K562 (cell line): Measurements from ENCODE around the gene VPS26A. TPM values are rescaled to one million over a fixed set of nuclear protein-coding genes. Genes with fewer than 3 reads are reported as not detected.

Source experiments
- ATF6 ChIP-seq: sonication (generic); formaldehyde crosslinking; IDR thresholded peaks from 2 replicates; pipeline ENCODE4 v1.4.0; 2020; ENCODE audit warnings: mild to moderate bottlenecking, missing genetic modification reagents
- BRF2 ChIP-seq: IDR thresholded peaks from 3 replicates; pipeline ENCODE4 v1.6.1; 2011; ENCODE audit warnings: borderline replicate concordance, mild to moderate bottlenecking; ENCODE audit not compliant: insufficient read length, insufficient read depth
- FUS ChIP-seq: fragments of 200-400 bp; formaldehyde crosslinking; optimal IDR thresholded peaks from 2 replicates; pipeline ENCODE3; 2017; ENCODE audit warnings: low read depth, low read length
- GTF2E2 ChIP-seq: fragments of 200-800 bp; sonication (Bioruptor generic); IDR thresholded peaks from 2 replicates; pipeline ENCODE4 v1.6.1; 2016; ENCODE audit warnings: missing genetic modification characterization, missing compliant biosample characterization
- JUND ChIP-seq, 2 experiments: IDR thresholded peaks; 2 replicates in 1 of 2; 3 replicates in 1 of 2; pipeline ENCODE4 v1.6.1; 2011; ENCODE audit warnings: borderline replicate concordance in 2 of 2, low read depth in 2 of 2, low read length in 2 of 2, improper control_type of control experiment in 1 of 2, missing biosample characterization in 1 of 2, missing genetic modification characterization in 1 of 2, missing genetic modification reagents in 1 of 2
- MAFG ChIP-seq: fragments of 450-650 bp; conservative IDR thresholded peaks from 2 replicates; pipeline ENCODE4 v1.6.1; 2016; ENCODE audit warnings: missing genetic modification characterization, missing compliant biosample characterization
- RAD51 ChIP-seq: fragments of 450-650 bp; IDR thresholded peaks from 2 replicates; pipeline ENCODE4 v1.7.1; 2016; ENCODE audit warnings: low read depth, mild to moderate bottlenecking, borderline replicate concordance
- RBM25 ChIP-seq: fragments of 200-400 bp; formaldehyde crosslinking; IDR thresholded peaks from 2 replicates; pipeline ENCODE4 v1.6.1; 2018; ENCODE audit warnings: low read length, low read depth, moderate library complexity; ENCODE audit not compliant: severe bottlenecking
- TEAD1 ChIP-seq, 2 experiments: fragments of 450-650 bp in 1 of 2; sonication (generic) in 1 of 2; formaldehyde crosslinking; IDR thresholded peaks; 2 replicates each; pipeline versions ENCODE4 v1.4.0 to v1.8.0; 2020 to 2022; ENCODE audit warnings: mild to moderate bottlenecking in 2 of 2, missing genetic modification reagents in 1 of 2
- ZNF175 ChIP-seq: fragments of 200-800 bp; sonication (Bioruptor generic); IDR thresholded peaks from 2 replicates; pipeline ENCODE4 v1.6.1; 2016; ENCODE audit warnings: low read depth, mild to moderate bottlenecking, missing genetic modification characterization, missing compliant biosample characterization
- ZNF436 ChIP-seq: fragments of 250-450, 450-650 bp; sonication (Bioruptor Pico); formaldehyde crosslinking; IDR thresholded peaks from 2 replicates; pipeline ENCODE4 v1.7.0; 2020; ENCODE audit warnings: mild to moderate bottlenecking
- ZNF778 ChIP-seq: fragments of 450-650 bp; formaldehyde crosslinking; IDR thresholded peaks from 2 replicates; pipeline ENCODE4 v1.4.0; 2020; ENCODE audit warnings: mild to moderate bottlenecking, moderate library complexity
- polyA plus RNA-seq, 8 experiments: library from polyadenylated mRNA; depleted of rRNA in 4 of 8; stranded (reverse) in 5 of 8; unstranded in 3 of 8; fragments of >200 nt; fragmentation: Nextera tagmentation in 2 of 8; fragmentation: Illumina TruSeq in 1 of 8; extraction: Ambion mirVana in 2 of 8; extraction: Trizol in 1 of 8; gene quantifications; 2 replicates each; pipeline versions ENCODE4 v1.2.1 to v1.2.3, GENCODE V29; 2011 to 2014; ENCODE audit warnings: inconsistent platforms in 1 of 8, missing spikeins in 1 of 8
- total RNA-seq, 7 experiments: library from RNA; depleted of rRNA in 6 of 7; stranded (reverse); fragments of >200 nt in 6 of 7; fragmentation: Illumina TruSeq in 2 of 7; extraction: Trizol in 2 of 7; gene quantifications; 2 replicates each; pipeline versions ENCODE4 v1.2.1 to v1.2.3, GENCODE V29; 2011 to 2021; ENCODE audit warnings: low replicate concordance in 1 of 7
- TF ChIP-seq, protein P1 (sequence below): fragments of 450-650 bp; IDR thresholded peaks from 2 replicates; pipeline ENCODE4 v1.6.1; 2014; ENCODE audit warnings: low read depth, mild to moderate bottlenecking, moderate library complexity, borderline replicate concordance
- TF ChIP-seq, protein P2 (sequence below): fragments of 450-650 bp; IDR thresholded peaks from 2 replicates; pipeline ENCODE4 v1.6.1; 2016; ENCODE audit warnings: borderline replicate concordance
- TF ChIP-seq, protein P3 (sequence below): fragments of 200-800 bp; sonication (Bioruptor generic); IDR thresholded peaks from 2 replicates; pipeline ENCODE4 v1.6.1; 2017; ENCODE audit warnings: missing genetic modification characterization, missing compliant biosample characterization

Gene VPS26A
- total and polyA plus RNA-seq, 9 of the 15 experiments (the other 6 are each of a cell fraction or from before 2014, with no cell fraction given): 47.1 to 137 (median 69.3) TPM

DNA sequence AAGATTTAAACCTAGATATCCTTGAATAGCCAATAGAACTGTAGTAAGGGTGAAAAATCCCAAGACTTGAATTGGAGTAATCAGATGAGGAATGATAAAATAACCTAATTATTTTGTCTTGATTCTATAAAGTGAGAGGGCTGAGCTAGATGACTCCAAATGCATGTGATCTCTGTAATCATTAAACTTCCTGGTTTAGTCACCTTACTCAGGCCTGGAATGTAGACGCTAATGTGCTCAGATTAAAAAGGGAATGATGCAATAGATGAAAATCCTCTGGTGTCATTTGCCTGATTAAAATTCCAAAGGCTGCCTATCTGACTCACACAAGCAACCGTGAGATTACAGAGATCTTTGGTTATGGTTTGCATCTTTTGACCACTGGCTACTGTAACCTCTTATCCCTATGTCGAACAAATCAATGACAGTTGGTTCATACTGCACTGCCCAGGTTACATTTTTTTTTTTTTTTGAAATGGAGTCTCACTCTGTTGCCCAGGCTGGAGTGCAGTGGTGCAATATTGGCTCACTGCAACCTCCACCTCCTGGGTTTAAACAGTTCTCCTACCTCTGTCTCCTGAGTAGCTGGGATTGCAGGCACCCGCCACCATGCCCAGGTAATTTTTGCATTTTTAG is 93.3 kb downstream of the VPS26A start (continued):
- TF ChIP-seq, protein P1, sequence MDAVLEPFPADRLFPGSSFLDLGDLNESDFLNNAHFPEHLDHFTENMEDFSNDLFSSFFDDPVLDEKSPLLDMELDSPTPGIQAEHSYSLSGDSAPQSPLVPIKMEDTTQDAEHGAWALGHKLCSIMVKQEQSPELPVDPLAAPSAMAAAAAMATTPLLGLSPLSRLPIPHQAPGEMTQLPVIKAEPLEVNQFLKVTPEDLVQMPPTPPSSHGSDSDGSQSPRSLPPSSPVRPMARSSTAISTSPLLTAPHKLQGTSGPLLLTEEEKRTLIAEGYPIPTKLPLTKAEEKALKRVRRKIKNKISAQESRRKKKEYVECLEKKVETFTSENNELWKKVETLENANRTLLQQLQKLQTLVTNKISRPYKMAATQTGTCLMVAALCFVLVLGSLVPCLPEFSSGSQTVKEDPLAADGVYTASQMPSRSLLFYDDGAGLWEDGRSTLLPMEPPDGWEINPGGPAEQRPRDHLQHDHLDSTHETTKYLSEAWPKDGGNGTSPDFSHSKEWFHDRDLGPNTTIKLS: no peak
- TF ChIP-seq MAFG (tag) (no peak; the same call in 1 of the 2 replicates), ZNF778 (no peak), TEAD1 (CRISPR knock-in tag; IDR thresholded peaks at IDR 0.05) (peak; percentile 92; a peak in 3 of 4 replicates), ATF6 (CRISPR knock-in tag) (no peak), ZNF436 (CRISPR knock-in tag) (no peak), FUS (no peak), RAD51 (peak; percentile 35; the same call in 1 of the 2 replicates), ZNF175 (CRISPR knock-in tag) (peak; percentile 86), RBM25 (no peak), BRF2 (no peak), JUND (IDR thresholded peaks at IDR 0.05; ENCODE audit: borderline replicate concordance, low read depth, low read length) (peak; percentile 97), JUND (tag; IDR thresholded peaks at IDR 0.05; ENCODE audit: borderline replicate concordance, low read depth, low read length) (peak; percentile 94), GTF2E2 (tag) (no peak)
- TF ChIP-seq, protein P2, sequence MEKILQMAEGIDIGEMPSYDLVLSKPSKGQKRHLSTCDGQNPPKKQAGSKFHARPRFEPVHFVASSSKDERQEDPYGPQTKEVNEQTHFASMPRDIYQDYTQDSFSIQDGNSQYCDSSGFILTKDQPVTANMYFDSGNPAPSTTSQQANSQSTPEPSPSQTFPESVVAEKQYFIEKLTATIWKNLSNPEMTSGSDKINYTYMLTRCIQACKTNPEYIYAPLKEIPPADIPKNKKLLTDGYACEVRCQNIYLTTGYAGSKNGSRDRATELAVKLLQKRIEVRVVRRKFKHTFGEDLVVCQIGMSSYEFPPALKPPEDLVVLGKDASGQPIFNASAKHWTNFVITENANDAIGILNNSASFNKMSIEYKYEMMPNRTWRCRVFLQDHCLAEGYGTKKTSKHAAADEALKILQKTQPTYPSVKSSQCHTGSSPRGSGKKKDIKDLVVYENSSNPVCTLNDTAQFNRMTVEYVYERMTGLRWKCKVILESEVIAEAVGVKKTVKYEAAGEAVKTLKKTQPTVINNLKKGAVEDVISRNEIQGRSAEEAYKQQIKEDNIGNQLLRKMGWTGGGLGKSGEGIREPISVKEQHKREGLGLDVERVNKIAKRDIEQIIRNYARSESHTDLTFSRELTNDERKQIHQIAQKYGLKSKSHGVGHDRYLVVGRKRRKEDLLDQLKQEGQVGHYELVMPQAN: no peak
- TF ChIP-seq, protein P3, sequence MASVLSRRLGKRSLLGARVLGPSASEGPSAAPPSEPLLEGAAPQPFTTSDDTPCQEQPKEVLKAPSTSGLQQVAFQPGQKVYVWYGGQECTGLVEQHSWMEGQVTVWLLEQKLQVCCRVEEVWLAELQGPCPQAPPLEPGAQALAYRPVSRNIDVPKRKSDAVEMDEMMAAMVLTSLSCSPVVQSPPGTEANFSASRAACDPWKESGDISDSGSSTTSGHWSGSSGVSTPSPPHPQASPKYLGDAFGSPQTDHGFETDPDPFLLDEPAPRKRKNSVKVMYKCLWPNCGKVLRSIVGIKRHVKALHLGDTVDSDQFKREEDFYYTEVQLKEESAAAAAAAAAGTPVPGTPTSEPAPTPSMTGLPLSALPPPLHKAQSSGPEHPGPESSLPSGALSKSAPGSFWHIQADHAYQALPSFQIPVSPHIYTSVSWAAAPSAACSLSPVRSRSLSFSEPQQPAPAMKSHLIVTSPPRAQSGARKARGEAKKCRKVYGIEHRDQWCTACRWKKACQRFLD (CRISPR knock-in tag): peak; percentile 11; the same call in 1 of the 2 replicates
